GM12865 (cell line): ENCODE results near the gene NOC2L.

Experiments
- DNase-seq: peaks from one replicate; pipeline ENCODE4 v3.0.0; 2010; ENCODE audit warnings: low read depth
- H3K4me3 ChIP-seq: 2 replicates; pipeline ENCODE4 v1.5.1; 2011; ENCODE audit warnings: mild to moderate bottlenecking, low read depth, low read length, control low read depth
- CTCF ChIP-seq: IDR thresholded peaks from 2 replicates; pipeline ENCODE4 v1.5.1; 2011; ENCODE audit warnings: low read length, control low read depth, low read depth, inconsistent platforms; ENCODE audit not compliant: insufficient read depth; ENCODE audit errors: missing control alignments

The NOC2L gene

GRCh38 chr1:1003618-1004419 is 44.8 kb upstream of the NOC2L start:
- no peak for TF ChIP-seq CTCF
- H3K4me3 ChIP-seq = no peak overlapping the region
- DNase-seq = no peak

GRCh38 chr1:1001057-1001783 is 42.2 kb upstream of the NOC2L start:
- no peak for DNase-seq
- TF ChIP-seq CTCF = no peak
- peak overlapping the region; percentile 50 for H3K4me3 ChIP-seq

- H3K4me3 ChIP-seq = peak overlapping the region; percentile 50
- no peak for TF ChIP-seq CTCF
- DNase-seq = peak; percentile 71
These were observed 41.5 kb upstream of the NOC2L start for GRCh38 chr1:1000357-1001056.

GRCh38 chr1:999725-1000356 is 40.8 kb upstream of the NOC2L start, which contains the start of gene HES4:
Gene HES4 (minus strand): TSS chr1:1000097. CDS start chr1:999973, 124 bp downstream.
- no peak for TF ChIP-seq CTCF
- DNase-seq = peak; percentile 54
- peak within 1 kb of the TSS; percentile 50 for H3K4me3 ChIP-seq

GRCh38 chr1:998995-999724 is 40.1 kb upstream of the NOC2L start:
- H3K4me3 ChIP-seq = no peak overlapping the region
- no peak for TF ChIP-seq CTCF
- no peak for DNase-seq

- no peak overlapping the region for H3K4me3 ChIP-seq
These were observed 39.6 kb upstream of the NOC2L start for GRCh38 chr1:998745-998994.

More at GRCh38 chr1:998745-998994, 39.6 kb upstream of the NOC2L start:
- no peak for DNase-seq
- no peak for TF ChIP-seq CTCF
